NCI-H2196 (cell line): ENCODE results near the gene KDELR1.

Experiments
- DNase-seq: peaks from one replicate; lab custom pipeline; 2025; ENCODE audit not compliant: unreplicated experiment; lab: John Stamatoyannopoulos, UW

Gene KDELR1

GRCh38 chr19:48391100-48392005, at the start of gene KDELR1:
KDELR1 (minus strand) TSS chr19:48391551; CDS start chr19:48391358, 193 bp downstream.
- DNase-seq: peak; percentile 62

- DNase-seq: no peak
Measured at GRCh38 chr19:48436586-48436985, 45.2 kb upstream of the KDELR1 start.

GRCh38 chr19:48433337-48433736, 42.0 kb upstream of the KDELR1 start:
- no peak for DNase-seq

GRCh38 chr19:48428670-48429069, 37.3 kb upstream of the KDELR1 start:
- no peak for DNase-seq

GRCh38 chr19:48424694-48425219, 33.4 kb upstream of the KDELR1 start:
- no peak for DNase-seq

GRCh38 chr19:48421548-48421947, 30.2 kb upstream of the KDELR1 start:
- no peak for DNase-seq

GRCh38 chr19:48419158-48419920, 28.0 kb upstream of the KDELR1 start:
- DNase-seq: peak; percentile 36

GRCh38 chr19:48418317-48419064, 27.1 kb upstream of the KDELR1 start:
- DNase-seq: no peak

GRCh38 chr19:48417421-48417820, 26.1 kb upstream of the KDELR1 start:
- DNase-seq: no peak

- DNase-seq: no peak
Measured at GRCh38 chr19:48415806-48416221, 24.5 kb upstream of the KDELR1 start.

GRCh38 chr19:48415395-48415794, 24.0 kb upstream of the KDELR1 start:
- DNase-seq: peak; percentile 60

GRCh38 chr19:48413879-48414587, 22.7 kb upstream of the KDELR1 start:
- no peak for DNase-seq

- DNase-seq: no peak
Measured at GRCh38 chr19:48405850-48406249, 14.5 kb upstream of the KDELR1 start.

- DNase-seq: no peak
Measured at GRCh38 chr19:48405010-48405659, 13.8 kb upstream of the KDELR1 start.

- peak; percentile 53 for DNase-seq
Measured at GRCh38 chr19:48403606-48404005, 12.3 kb upstream of the KDELR1 start.

GRCh38 chr19:48401287-48401686, 9.9 kb upstream of the KDELR1 start:
- DNase-seq: no peak

- DNase-seq: peak; percentile 37
Measured at GRCh38 chr19:48400018-48400742, 8.8 kb upstream of the KDELR1 start.

GRCh38 chr19:48398375-48399235, 7.3 kb upstream of the KDELR1 start:
- peak; percentile 86 for DNase-seq

- DNase-seq: no peak
Measured at GRCh38 chr19:48398102-48398374, 6.7 kb upstream of the KDELR1 start.
